PC-3 (cell line): ENCODE data around the gene ANTXR1. TPM values are rescaled to one million over a fixed set of nuclear protein-coding genes. Genes with fewer than 3 reads are reported as not detected.

Experiments
- ATAC-seq: fragments of 200-7000 bp; cut with Tn5 transposase; 2 replicates; pipeline ENCODE4 v1.9.1; 2020; ENCODE audit warnings: mild to moderate bottlenecking, moderate library complexity
- BruUV-seq: library from RNA; stranded (reverse); fragments of 400-500 nt; replicated peaks from 2 replicates; lab custom pipeline; 2021; lab: Mats Ljungman, UMichigan
- CTCF ChIA-PET: fragments of 300-600 bp; sonication (Branson Sonifier 250); formaldehyde crosslinking; loops from one replicate; lab custom pipeline; 2022; ENCODE audit warnings: antibody characterized with exemption; lab: Charles Lee
- POLR2A ChIA-PET: fragments of 300-600 bp; sonication (Branson Sonifier 250); formaldehyde crosslinking; loops from one replicate; lab custom pipeline; 2022; ENCODE audit warnings: antibody characterized with exemption; ENCODE audit not compliant: unreplicated experiment; lab: Charles Lee
- DNase-seq: peaks from one replicate; pipeline ENCODE4 v3.0.0-alpha.2; 2015
- H2AFZ ChIP-seq: fragments of 300-600 bp; sonication (generic); 2 replicates; pipeline ENCODE4 v1.6.0; 2016; ENCODE audit warnings: antibody characterized with exemption, low read length
- H3F3A ChIP-seq: fragments of 300-600 bp; sonication (generic); one replicate; pipeline ENCODE4 v1.6.0; 2017; ENCODE audit warnings: antibody characterized with exemption, low read length, control low read depth, mild to moderate bottlenecking; ENCODE audit not compliant: unreplicated experiment
- H3K27ac ChIP-seq: fragments of 300-600 bp; sonication (generic); 2 replicates; pipeline ENCODE4 v1.5.1; 2016; ENCODE audit warnings: mild to moderate bottlenecking, low read length
- H3K27me3 ChIP-seq: fragments of 300-600 bp; sonication (generic); 2 replicates; pipeline ENCODE4 v1.6.1; 2016; ENCODE audit warnings: low read length, mixed read lengths
- H3K36me3 ChIP-seq: fragments of 300-600 bp; sonication (generic); 2 replicates; pipeline ENCODE4 v1.6.1; 2016; ENCODE audit warnings: low read depth, mixed run types, low read length, mixed read lengths
- H3K4me1 ChIP-seq: fragments of 300-600 bp; sonication (generic); 2 replicates; pipeline ENCODE4 v1.5.1; 2016; ENCODE audit warnings: low read length; ENCODE audit not compliant: insufficient read depth
- H3K4me2 ChIP-seq: fragments of 300-600 bp; sonication (generic); 2 replicates; pipeline ENCODE4 v1.6.0; 2016; ENCODE audit warnings: low read length
- H3K4me3 ChIP-seq: fragments of 300-600 bp; sonication (generic); 2 replicates; pipeline ENCODE4 v1.5.1; 2016; ENCODE audit warnings: mild to moderate bottlenecking, low read length, mixed read lengths
- H3K79me2 ChIP-seq: fragments of 300-600 bp; sonication (generic); 2 replicates; pipeline ENCODE4 v1.6.1; 2017; ENCODE audit warnings: low read length, mixed read lengths
- H3K9ac ChIP-seq: fragments of 300-600 bp; sonication (generic); 2 replicates; pipeline ENCODE4 v1.6.0; 2016; ENCODE audit warnings: mild to moderate bottlenecking, low read length
- H3K9me2 ChIP-seq: fragments of 300-600 bp; sonication (generic); replicated peaks from 2 replicates; pipeline ENCODE4 v1.6.1; 2016; ENCODE audit warnings: mixed run types, low read length, mixed read lengths
- H3K9me3 ChIP-seq: fragments of 300-600 bp; sonication (generic); 2 replicates; pipeline ENCODE4 v1.6.1; 2016; ENCODE audit warnings: low read length, mixed read lengths
- H4K20me1 ChIP-seq: fragments of 300-600 bp; sonication (generic); 2 replicates; pipeline ENCODE4 v1.6.1; 2016; ENCODE audit warnings: low read length, mixed read lengths
- CTCF ChIP-seq: fragments of 300-600 bp; sonication (generic); conservative IDR thresholded peaks from 2 replicates; pipeline ENCODE4 v1.5.1; 2017; ENCODE audit warnings: antibody characterized with exemption, low read depth, mild to moderate bottlenecking, low read length
- EZH2 ChIP-seq: fragments of 300-600 bp; sonication (generic); IDR thresholded peaks from one replicate; pipeline ENCODE4 v1.6.1; 2017; ENCODE audit warnings: antibody characterized with exemption, mild to moderate bottlenecking, low read length; ENCODE audit not compliant: unreplicated experiment
- EZH2phosphoT487 ChIP-seq: fragments of 300-600 bp; sonication (generic); IDR thresholded peaks from 2 replicates; pipeline ENCODE4 v1.6.1; 2018; ENCODE audit warnings: mild to moderate bottlenecking, antibody characterized with exemption, low read length, borderline replicate concordance
- intact Hi-C: fragments of 100-400 bp; cut with micrococcal nuclease; formaldehyde crosslinking; loops from 2 replicates; pipeline ENCODE4 v1.9.0; 2023
- total RNA-seq: library from RNA; depleted of rRNA; stranded (reverse); fragments of >200 nt; gene quantifications from 2 replicates; pipeline ENCODE4 v1.2.3, GENCODE V29; 2014

ANTXR1 gene
- total RNA-seq, 1 experiment from 2014 or later: 31.2 TPM

- no peaks in the 10 kb centered on the region for H3K9me3 ChIP-seq
- CTCF ChIA-PET: no interaction called here
- no peak for TF ChIP-seq EZH2
- TF ChIP-seq CTCF: no peak
- no peak for TF ChIP-seq EZH2phosphoT487
- POLR2A ChIA-PET: no interaction called here
- H3K27me3 ChIP-seq: no peaks in the 10 kb centered on the region
- no peaks in the 10 kb centered on the region for H3K79me2 ChIP-seq
- H3K4me3 ChIP-seq: no peak overlapping the region
- no peaks in the 10 kb centered on the region for H3K4me1 ChIP-seq
- ATAC-seq (no peak), DNase-seq (no peak)
- H3K9me2 ChIP-seq: no peaks in the 10 kb centered on the region
- H2AFZ ChIP-seq: no peak overlapping the region
- no peak overlapping the region for H3K9ac ChIP-seq
- no peaks in the 10 kb centered on the region for H4K20me1 ChIP-seq
- H3K27ac ChIP-seq: no peak overlapping the region
- H3K36me3 ChIP-seq: 0 out of 2 replicates have a peak, but pooled peaks cover 3% of the 10 kb centered on the region
- intact Hi-C loops: no loop called here
- no peaks in the 10 kb centered on the region for H3F3A ChIP-seq
- H3K4me2 ChIP-seq: no peak overlapping the region
- BruUV-seq: no TSS peak
Observed at GRCh38 chr2:69089266-69089665, 76.3 kb downstream of the ANTXR1 start.

- BruUV-seq: no TSS peak
- no peaks in the 10 kb centered on the region for H3K9me2 ChIP-seq
- H3K9ac ChIP-seq: no peak overlapping the region
- H3K27me3 ChIP-seq: no peaks in the 10 kb centered on the region
- H3K4me1 ChIP-seq: no peaks in the 10 kb centered on the region
- H3F3A ChIP-seq: no peaks in the 10 kb centered on the region
- H3K36me3 ChIP-seq: 0 out of 2 replicates have a peak, but pooled peaks cover 3% of the 10 kb centered on the region
- intact Hi-C loops: no loop called here
- H2AFZ ChIP-seq: no peak overlapping the region
- no peaks in the 10 kb centered on the region for H4K20me1 ChIP-seq
- POLR2A ChIA-PET: no interaction called here
- no peak for TF ChIP-seq EZH2phosphoT487
- ATAC-seq (no peak), DNase-seq (no peak)
- H3K9me3 ChIP-seq: no peaks in the 10 kb centered on the region
- H3K79me2 ChIP-seq: no peaks in the 10 kb centered on the region
- CTCF ChIA-PET: no interaction called here
- no peak overlapping the region for H3K27ac ChIP-seq
- H3K4me3 ChIP-seq: no peak overlapping the region
- no peak overlapping the region for H3K4me2 ChIP-seq
Observed at GRCh38 chr2:69089998-69090397, 77.0 kb downstream of the ANTXR1 start.

GRCh38 chr2:69090820-69091219, 77.8 kb downstream of the ANTXR1 start:
- Histone ChIP-seq H3K9ac (no peak overlapping the region), H3K27me3 (no peaks in the 10 kb centered on the region), H3K36me3 (0 out of 2 replicates have a peak, but pooled peaks cover 3% of the 10 kb centered on the region), H3K4me2 (no peak overlapping the region), H3K9me3 (no peaks in the 10 kb centered on the region), H2AFZ (no peak overlapping the region), H3K4me1 (no peaks in the 10 kb centered on the region), H3K9me2 (no peaks in the 10 kb centered on the region), H3K79me2 (no peaks in the 10 kb centered on the region), H3K4me3 (no peak overlapping the region), H4K20me1 (no peaks in the 10 kb centered on the region), H3F3A (no peaks in the 10 kb centered on the region), H3K27ac (no peak overlapping the region)
- ATAC-seq: no peak
- POLR2A ChIA-PET: no interaction called here
- CTCF ChIA-PET: no interaction called here
- intact Hi-C loops: no loop called here
- no peak for DNase-seq
- BruUV-seq: no TSS peak
- TF ChIP-seq CTCF: no peak
- TF ChIP-seq EZH2phosphoT487: no peak
- no peak for TF ChIP-seq EZH2
